ENCODE measurements around the gene FOXRED1. TPM values are rescaled to one million over a fixed set of nuclear protein-coding genes. Genes with fewer than 3 reads are reported as not detected.

FOXRED1 gene
- total RNA-seq, 1 experiment from 2014 or later: 67.5 TPM

DNA sequence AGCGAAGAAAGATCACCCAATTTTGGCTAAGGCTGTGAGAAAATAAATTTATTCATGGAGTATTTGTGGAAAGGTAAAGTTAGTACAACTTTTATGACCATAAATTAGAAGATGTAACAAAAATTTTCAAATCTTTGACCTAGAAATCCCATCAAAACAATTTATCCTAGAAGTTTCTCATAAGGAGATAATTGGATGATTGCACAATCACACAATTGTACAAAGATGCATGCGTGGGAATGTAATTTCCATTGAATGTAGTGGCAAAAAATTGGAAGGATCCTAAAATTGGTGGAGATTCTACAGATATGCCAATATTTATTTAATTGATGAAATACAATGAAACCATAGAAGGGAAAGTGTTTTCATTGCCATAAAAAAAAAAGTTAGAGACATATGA is 11.8 kb upstream of the FOXRED1 start:
- Histone ChIP-seq H3K23ac (ENCODE audit: insufficient read length, low read depth, low read length) (no peak overlapping the region), H4K8ac (replicated peaks; ENCODE audit: insufficient read length, low read depth, low read length) (no peak overlapping the region), H2AFZ (ENCODE audit: low read length) (no peak overlapping the region), H2BK12ac (ENCODE audit: insufficient read length, low read depth, low read length) (no peak overlapping the region), H3K27me3 (ENCODE audit: insufficient read depth, low read length) (no peaks in the 10 kb centered on the region), H3K4me2 (ENCODE audit: insufficient read depth, insufficient read length, low read length) (no peak overlapping the region), H3K4me1 (ENCODE audit: insufficient read depth, low read length) (no peaks in the 10 kb centered on the region), H3K9me3 (ENCODE audit: control insufficient read depth, low read depth, low read length) (no peaks in the 10 kb centered on the region), H4K5ac (ENCODE audit: insufficient read length, low read depth, low read length) (no peak overlapping the region), H3K23me2 (ENCODE audit: insufficient read length, low read depth, low read length, poor library complexity, severe bottlenecking) (no peaks in the 10 kb centered on the region), H2BK20ac (ENCODE audit: low read depth, low read length, poor library complexity, severe bottlenecking) (no peak overlapping the region), H4K91ac (ENCODE audit: insufficient read length, low read depth, low read length) (no peak overlapping the region), H3K9ac (ENCODE audit: extremely low read depth, insufficient read length, low read length) (no peak overlapping the region), H3K18ac (ENCODE audit: insufficient read length, low read depth, low read length) (no peak overlapping the region), H2BK5ac (ENCODE audit: insufficient read length, low read length) (no peak overlapping the region), H2BK120ac (ENCODE audit: low read depth, low read length, poor library complexity, severe bottlenecking) (no peak overlapping the region), H2AK5ac (ENCODE audit: insufficient read length, low read length) (no peak overlapping the region), H3T11ph (ENCODE audit: low read length) (no peak overlapping the region), H3K79me2 (ENCODE audit: insufficient read depth, low read length) (no peaks in the 10 kb centered on the region), H3K27ac (ENCODE audit: insufficient read length, low read depth, low read length) (no peak overlapping the region), H3K79me1 (ENCODE audit: insufficient read depth, low read depth, low read length, poor library complexity, severe bottlenecking) (no peaks in the 10 kb centered on the region), H2BK15ac (ENCODE audit: low read depth, low read length) (no peak overlapping the region), H4K20me1 (ENCODE audit: control insufficient read depth, insufficient read depth, insufficient read length) (no peaks in the 10 kb centered on the region), H3K14ac (ENCODE audit: insufficient read depth, low read length) (no peak overlapping the region), H3K56ac (ENCODE audit: insufficient read length, low read depth, low read length) (no peak overlapping the region), H3K4ac (ENCODE audit: low read depth, low read length) (no peak overlapping the region)
- Mint-ChIP-seq H3K27ac (no peak overlapping the region), H3K4me3 (no peak overlapping the region), H3K36me3 (ENCODE audit: insufficient read depth in 1 of 3, low read depth in 3 of 3) (peaks cover 8 to 58% (median 39%) of the 10 kb centered on the region in 3 experiments; a peak in 5 of 7 replicates), H3K9me3 (no peaks in the 10 kb centered on the region), H3K4me1 (no peaks in the 10 kb centered on the region), H3K27me3 (ENCODE audit: low read depth) (no peaks in the 10 kb centered on the region)
- no peak for DNase-seq
- WGBS (ENCODE audit: extremely low coverage, insufficient read length, low lambda C conversion rate): no CpG with 5 or more reads among the region's 2 CpGs
- TF ChIP-seq, protein P1, sequence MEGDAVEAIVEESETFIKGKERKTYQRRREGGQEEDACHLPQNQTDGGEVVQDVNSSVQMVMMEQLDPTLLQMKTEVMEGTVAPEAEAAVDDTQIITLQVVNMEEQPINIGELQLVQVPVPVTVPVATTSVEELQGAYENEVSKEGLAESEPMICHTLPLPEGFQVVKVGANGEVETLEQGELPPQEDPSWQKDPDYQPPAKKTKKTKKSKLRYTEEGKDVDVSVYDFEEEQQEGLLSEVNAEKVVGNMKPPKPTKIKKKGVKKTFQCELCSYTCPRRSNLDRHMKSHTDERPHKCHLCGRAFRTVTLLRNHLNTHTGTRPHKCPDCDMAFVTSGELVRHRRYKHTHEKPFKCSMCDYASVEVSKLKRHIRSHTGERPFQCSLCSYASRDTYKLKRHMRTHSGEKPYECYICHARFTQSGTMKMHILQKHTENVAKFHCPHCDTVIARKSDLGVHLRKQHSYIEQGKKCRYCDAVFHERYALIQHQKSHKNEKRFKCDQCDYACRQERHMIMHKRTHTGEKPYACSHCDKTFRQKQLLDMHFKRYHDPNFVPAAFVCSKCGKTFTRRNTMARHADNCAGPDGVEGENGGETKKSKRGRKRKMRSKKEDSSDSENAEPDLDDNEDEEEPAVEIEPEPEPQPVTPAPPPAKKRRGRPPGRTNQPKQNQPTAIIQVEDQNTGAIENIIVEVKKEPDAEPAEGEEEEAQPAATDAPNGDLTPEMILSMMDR (conservative IDR thresholded peaks at IDR 0.05): no peak
